ENCODE results near the gene MADD. TPM values are rescaled to one million over a fixed set of nuclear protein-coding genes. Genes with fewer than 3 reads are reported as not detected.

The MADD gene
- total and polyA plus RNA-seq, 8 donors = 13.6 to 131 (median 42.6) TPM

GRCh38 chr11:47268448-47269001, 1.4 kb upstream of the MADD start:
- H3K36me3 ChIP-seq = peaks cover 0 to 4% (median 0%) of the 10 kb centered on the region in 4 donors
- no peaks in the 10 kb centered on the region for H3K9me3 ChIP-seq
- 43 to 52% (median 48%) methylated on average over 12 to 13 of the region's 13 CpGs for whole genome bisulfite sequencing, 5 donors
- H3K4me1 ChIP-seq = peaks cover 48 to 70% (median 57%) of the 10 kb centered on the region in 4 donors
- DNase-seq = no peak
- intact Hi-C loops (cut with DNase I; ENCODE audit: low total_unique reads) = loop anchor here (10.0 kb wide), 1 partner anchor 84 kb away; the partner anchor contains the start of gene PACSIN3
- TF ChIP-seq, protein P1, sequence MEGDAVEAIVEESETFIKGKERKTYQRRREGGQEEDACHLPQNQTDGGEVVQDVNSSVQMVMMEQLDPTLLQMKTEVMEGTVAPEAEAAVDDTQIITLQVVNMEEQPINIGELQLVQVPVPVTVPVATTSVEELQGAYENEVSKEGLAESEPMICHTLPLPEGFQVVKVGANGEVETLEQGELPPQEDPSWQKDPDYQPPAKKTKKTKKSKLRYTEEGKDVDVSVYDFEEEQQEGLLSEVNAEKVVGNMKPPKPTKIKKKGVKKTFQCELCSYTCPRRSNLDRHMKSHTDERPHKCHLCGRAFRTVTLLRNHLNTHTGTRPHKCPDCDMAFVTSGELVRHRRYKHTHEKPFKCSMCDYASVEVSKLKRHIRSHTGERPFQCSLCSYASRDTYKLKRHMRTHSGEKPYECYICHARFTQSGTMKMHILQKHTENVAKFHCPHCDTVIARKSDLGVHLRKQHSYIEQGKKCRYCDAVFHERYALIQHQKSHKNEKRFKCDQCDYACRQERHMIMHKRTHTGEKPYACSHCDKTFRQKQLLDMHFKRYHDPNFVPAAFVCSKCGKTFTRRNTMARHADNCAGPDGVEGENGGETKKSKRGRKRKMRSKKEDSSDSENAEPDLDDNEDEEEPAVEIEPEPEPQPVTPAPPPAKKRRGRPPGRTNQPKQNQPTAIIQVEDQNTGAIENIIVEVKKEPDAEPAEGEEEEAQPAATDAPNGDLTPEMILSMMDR (IDR thresholded peaks at IDR 0.05) = peak in 1 of 7 experiments; percentile 21
- no peak for TF ChIP-seq POLR2AphosphoS5 (IDR thresholded peaks at IDR 0.05)
- no peaks in the 10 kb centered on the region for H3K27me3 ChIP-seq
- peak overlapping the region; percentile 96 to 99 (median 97) for H3K27ac ChIP-seq
- peak overlapping the region; percentile 79 to 97 (median 82) for H3K4me3 ChIP-seq

DNA sequence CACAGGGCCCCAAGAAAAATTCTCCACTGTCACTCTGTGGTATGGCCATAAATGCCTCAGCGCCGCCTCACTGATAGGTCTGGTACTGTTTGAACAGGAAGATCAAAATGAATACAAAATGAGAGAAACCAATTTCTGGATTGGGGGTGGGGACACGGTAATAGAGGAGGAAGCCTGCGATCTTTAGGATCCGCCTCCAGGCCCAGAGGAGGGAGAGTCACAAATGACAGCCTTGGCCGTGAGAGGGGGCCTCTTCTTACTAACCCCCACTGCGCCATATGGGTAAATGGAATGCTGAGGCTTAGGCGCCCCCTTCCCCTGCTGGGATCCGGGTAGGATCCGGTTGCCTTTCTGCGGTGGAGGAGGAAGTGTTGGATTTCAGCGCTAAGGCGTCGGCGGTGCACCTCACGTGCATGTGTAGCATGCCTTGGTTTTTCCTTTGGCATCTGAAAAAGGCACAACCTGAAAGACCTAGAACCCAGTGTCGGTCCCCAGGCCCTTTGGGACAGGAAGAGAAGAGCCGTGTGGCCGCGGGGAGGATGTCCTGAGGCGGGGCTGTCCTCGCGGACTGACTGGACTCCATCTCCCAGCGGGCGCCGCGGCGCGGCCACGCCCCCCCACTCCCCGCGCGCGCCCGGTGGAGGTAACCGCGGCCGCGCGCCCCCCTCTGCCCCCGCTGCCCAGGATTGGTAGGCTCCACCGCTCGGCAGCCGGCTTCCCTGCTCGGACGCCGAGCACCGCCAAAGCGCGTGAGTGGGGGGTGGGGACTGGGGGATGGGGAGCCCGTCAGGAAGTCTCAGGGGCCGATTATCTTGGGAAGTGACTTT, 718 bp upstream of the MADD start:
- intact Hi-C loops (cut with DNase I; ENCODE audit: low total_unique reads) = loop anchor here (10.0 kb wide), 1 partner anchor 84 kb away; the partner anchor contains the start of gene PACSIN3
- peak; percentile 91 to 96 for DNase-seq
- Histone ChIP-seq H3K27ac (peak overlapping the region; percentile 96 to 99 (median 97)), H3K4me1 (peaks cover 46 to 64% (median 53%) of the 10 kb centered on the region in 4 donors), H3K27me3 (no peaks in the 10 kb centered on the region), H3K4me3 (peak overlapping the region; percentile 79 to 97 (median 82)), H3K36me3 (peaks cover 0 to 8% (median 5%) of the 10 kb centered on the region in 4 donors), H3K9me3 (no peaks in the 10 kb centered on the region)
- TF ChIP-seq, protein P1 (IDR thresholded peaks at IDR 0.05) = peak in 2 of 7 experiments; percentile 25 to 26
- TF ChIP-seq POLR2AphosphoS5 (IDR thresholded peaks at IDR 0.05) (peak in 2 of 3 donors; percentile 18 to 39), EP300 (IDR thresholded peaks at IDR 0.05) (peak; percentile 27), POLR2A (IDR thresholded peaks at IDR 0.05) (no peak)
- 0 to 1% (median 1%) methylated on average over 21 to 52 of the region's 52 CpGs for WGBS, 5 donors

DNA sequence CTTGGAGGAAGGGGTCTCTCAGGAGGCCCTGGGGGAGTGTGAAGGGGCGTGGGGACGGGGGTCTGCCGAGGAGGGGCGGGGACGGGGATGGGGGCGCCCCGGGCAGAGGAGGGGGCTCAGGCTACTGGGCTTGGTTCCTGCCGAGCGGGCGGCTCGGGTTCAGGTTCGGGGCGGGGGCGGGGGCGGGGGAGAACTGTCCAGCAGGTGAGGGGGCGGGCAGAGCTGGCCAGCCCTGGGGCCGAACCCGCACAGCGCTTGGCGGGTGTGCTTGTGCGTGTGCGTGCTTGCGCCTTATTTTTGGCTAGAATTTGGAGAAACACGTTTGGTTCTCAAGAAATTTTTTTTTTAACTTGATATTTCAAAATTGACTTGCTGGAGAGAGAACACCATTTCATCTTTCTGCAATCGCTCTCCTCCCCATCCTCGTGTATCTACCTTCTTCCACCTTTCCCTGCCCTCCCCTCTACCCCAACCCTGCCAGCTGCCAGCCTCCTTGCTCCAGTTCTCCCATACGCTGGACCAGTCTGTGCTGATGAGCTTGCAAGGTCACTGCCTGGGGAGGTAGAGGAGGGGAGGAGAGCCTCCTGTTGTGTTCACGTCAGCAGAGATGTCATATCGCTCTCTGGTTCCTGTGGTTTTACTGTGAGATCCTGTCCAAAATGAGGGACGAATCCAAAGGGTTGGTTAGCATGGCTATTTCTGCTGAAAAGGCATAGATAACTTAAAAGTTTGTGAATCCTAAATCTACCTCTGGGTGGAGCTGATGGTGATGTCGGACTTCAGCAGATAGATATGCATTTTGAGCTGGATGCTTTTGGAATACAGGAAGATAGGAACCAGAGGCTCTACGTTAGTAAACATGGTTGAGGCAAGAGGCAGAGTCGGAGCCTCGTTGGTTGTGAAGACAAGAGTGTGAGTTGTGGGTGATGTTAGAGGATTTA, 668 bp downstream of the MADD start:
- 1 to 2% (median 1%) methylated on average over 21 to 34 of the region's 34 CpGs for WGBS, 5 donors
- peak in 1 of 2 donors; percentile 65 for DNase-seq
- Histone ChIP-seq H3K9me3 (no peaks in the 10 kb centered on the region), H3K4me1 (peaks cover 34 to 50% (median 42%) of the 10 kb centered on the region in 4 donors), H3K36me3 (peaks cover 12 to 22% (median 19%) of the 10 kb centered on the region in 4 donors), H3K27ac (peak overlapping the region; percentile 96 to 99 (median 97)), H3K4me3 (peak overlapping the region; percentile 79 to 97 (median 82)), H3K27me3 (no peaks in the 10 kb centered on the region)
- TF ChIP-seq POLR2AphosphoS5 (IDR thresholded peaks at IDR 0.05) = no peak
- no peak for TF ChIP-seq POLR2A (IDR thresholded peaks at IDR 0.05)
- TF ChIP-seq, protein P1 (IDR thresholded peaks at IDR 0.05) = no peak
- no peak for TF ChIP-seq EP300 (IDR thresholded peaks at IDR 0.05)
- intact Hi-C loops (cut with DNase I; ENCODE audit: low total_unique reads) = no loop called here

Measured in stomach (tissue), 9 donors.